Caki2 (cell line): ENCODE data around the gene SIPA1. TPM values are rescaled to one million over a fixed set of nuclear protein-coding genes. Genes with fewer than 3 reads are reported as not detected.

Source experiments
- DNase-seq: peaks from one replicate; pipeline ENCODE4 v3.0.0-alpha.2; 2015; ENCODE audit warnings: low read depth
- in situ Hi-C: cut with HindIII; loops from 2 replicates; pipeline ENCODE4 v1.10.0; 2016; ENCODE audit warnings: low sequenced_read_pairs, low pct_unique_long_range_greater_than_20kb, mixed read lengths
- total RNA-seq: library from RNA; depleted of rRNA; stranded (reverse); fragments of >200 nt; shearing (Covaris generic); gene quantifications from 2 replicates; pipeline ENCODE4 v1.2.3, GENCODE V29; 2014; ENCODE audit warnings: low replicate concordance; rRNA removed

SIPA1 gene, protein sequence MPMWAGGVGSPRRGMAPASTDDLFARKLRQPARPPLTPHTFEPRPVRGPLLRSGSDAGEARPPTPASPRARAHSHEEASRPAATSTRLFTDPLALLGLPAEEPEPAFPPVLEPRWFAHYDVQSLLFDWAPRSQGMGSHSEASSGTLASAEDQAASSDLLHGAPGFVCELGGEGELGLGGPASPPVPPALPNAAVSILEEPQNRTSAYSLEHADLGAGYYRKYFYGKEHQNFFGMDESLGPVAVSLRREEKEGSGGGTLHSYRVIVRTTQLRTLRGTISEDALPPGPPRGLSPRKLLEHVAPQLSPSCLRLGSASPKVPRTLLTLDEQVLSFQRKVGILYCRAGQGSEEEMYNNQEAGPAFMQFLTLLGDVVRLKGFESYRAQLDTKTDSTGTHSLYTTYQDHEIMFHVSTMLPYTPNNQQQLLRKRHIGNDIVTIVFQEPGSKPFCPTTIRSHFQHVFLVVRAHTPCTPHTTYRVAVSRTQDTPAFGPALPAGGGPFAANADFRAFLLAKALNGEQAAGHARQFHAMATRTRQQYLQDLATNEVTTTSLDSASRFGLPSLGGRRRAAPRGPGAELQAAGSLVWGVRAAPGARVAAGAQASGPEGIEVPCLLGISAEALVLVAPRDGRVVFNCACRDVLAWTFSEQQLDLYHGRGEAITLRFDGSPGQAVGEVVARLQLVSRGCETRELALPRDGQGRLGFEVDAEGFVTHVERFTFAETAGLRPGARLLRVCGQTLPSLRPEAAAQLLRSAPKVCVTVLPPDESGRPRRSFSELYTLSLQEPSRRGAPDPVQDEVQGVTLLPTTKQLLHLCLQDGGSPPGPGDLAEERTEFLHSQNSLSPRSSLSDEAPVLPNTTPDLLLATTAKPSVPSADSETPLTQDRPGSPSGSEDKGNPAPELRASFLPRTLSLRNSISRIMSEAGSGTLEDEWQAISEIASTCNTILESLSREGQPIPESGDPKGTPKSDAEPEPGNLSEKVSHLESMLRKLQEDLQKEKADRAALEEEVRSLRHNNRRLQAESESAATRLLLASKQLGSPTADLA
- total RNA-seq: 12.2 and 34.4 TPM in 2 replicates

DNA sequence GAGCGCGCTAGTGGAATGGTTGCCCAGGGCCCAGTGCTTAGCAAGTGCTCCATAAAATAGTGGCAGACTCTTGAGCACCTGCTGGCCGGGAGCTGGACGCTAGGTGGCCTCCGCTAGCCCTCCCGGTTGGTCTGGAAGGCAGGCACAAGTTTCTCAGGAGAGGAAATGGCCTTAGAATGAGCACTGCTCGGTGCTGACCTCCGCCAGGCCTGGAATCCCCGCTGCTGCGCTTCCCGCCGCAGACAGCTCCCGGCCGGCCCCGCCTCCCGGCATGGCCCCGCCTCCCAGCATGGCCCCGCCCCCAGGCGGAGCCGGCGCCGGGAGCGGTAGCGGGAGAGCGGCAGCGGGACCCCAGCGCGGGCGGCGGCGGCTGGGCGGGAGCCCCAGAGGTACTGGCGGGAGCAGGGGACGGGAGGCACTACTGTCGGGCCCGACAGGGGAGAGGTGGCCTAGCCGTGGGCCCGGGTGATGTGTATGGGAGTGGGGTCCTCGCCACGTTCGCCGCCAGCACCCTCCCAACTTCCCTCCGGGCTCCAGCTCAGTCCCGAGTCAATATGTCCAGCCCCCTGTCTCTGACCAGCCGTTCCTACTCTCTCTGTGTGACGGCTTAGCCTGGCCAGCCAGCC, at the start of gene SIPA1:
SIPA1 (plus strand) TSS at position 308 of the 626 bp plus-strand sequence. CDS start 2,821 bp downstream, outside the sequence.
- in situ Hi-C loops: no loop called here
- DNase-seq: peak; percentile 70

DNA sequence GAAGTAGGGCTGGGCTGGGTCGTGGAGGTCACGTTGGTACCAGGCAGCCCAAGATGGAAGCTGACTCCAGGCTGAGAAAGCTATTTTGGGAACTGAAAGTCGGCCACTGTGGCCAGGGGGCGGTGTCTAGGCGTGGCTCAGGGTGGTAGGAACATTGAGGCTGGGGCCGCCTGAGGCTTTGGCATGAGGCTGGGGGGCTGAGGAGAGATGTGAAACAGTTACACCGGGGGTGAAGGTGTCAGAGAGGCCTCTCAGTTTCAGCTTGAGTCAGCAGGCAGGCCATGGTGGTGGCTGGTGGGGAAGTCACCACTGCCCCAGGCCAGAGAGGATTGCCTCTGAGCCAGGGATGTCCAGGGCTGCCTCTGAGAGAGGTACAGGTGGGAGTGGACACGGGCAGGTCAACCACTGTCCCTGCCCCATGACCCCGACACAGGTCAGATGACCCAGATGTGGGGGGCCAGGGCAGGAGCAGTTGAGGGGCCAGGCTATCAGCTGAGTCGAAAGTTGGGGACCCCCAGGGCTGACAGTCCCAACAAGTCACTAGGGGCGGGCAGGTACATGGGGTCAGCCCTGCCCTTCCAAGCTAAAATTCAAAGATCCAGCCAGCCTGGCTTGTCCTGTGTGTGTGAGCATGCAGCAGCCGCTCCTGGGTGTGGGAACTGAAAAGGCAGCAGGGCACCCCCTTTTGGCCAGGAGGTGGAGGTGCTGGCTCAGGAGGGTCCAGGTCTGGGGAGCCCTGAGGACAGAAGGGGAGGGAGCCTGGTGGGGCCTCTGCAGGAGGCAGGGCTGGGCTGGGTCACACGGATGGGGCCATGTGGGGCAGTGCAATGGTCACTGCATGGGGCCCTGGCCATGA, 49.5 kb upstream of the SIPA1 start:
- DNase-seq: no peak
- in situ Hi-C loops: no loop called here

DNA sequence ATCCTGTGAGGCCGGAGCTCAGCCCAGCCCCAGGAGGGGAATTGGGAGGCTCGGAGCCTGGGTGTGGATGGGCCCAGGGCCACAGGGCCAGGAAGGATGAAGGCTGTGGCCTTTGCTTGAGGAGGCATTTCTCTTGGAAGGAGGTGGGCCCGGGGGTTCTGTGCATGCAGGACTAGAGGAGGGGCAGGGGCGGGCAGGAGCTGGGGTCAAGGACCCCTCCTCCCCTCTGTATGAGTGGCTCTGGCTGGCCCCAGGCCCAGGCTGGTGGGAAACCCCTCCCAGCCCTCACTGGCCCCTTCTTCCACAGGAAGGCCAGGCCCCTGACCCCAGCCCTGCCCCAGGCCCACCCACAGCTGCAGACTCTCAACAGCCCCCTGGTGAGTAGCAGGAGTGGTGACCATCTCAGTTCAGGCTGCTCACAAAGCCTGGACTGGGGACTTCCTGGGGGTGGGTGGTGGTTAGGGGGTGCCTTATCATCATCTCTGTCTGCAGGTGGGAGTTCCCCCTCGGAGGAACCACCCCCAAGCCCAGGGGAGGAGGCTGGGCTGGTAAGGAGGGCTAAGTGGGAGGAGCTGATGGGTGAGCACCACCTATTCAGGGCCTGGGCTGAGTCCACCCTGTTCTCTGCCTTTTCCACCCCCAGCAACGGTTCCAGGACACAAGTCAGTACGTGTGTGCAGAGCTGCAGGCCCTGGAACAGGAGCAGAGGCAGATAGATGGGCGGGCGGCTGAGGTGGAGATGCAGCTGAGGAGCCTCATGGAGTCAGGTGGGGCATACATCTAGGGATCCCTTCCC, 48.3 kb upstream of the SIPA1 start:
- DNase-seq: no peak
- in situ Hi-C loops: no loop called here

DNA sequence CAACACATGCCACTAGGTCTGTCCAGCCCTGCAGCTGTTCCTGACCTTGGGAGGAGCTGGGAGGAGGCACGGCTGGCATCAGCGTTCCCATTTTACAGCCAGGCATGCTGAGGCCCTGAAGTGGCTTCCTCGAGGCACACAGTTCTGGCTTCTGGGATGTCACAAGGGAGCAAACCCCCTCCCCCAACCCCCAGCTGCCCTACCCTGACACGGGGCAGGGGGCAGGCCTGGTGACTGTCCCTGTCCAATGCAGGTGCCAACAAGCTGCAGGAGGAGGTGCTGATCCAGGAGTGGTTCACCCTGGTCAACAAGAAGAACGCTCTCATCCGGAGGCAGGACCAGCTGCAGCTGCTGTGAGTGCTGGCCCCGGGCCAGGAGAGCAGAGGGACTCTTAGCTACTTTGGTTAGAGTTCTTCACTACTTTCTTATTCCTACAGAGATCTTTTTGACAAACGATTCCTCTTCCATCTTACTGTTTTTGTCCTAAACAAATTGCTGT, 47.6 kb upstream of the SIPA1 start:
- in situ Hi-C loops: no loop called here
- no peak for DNase-seq

DNA sequence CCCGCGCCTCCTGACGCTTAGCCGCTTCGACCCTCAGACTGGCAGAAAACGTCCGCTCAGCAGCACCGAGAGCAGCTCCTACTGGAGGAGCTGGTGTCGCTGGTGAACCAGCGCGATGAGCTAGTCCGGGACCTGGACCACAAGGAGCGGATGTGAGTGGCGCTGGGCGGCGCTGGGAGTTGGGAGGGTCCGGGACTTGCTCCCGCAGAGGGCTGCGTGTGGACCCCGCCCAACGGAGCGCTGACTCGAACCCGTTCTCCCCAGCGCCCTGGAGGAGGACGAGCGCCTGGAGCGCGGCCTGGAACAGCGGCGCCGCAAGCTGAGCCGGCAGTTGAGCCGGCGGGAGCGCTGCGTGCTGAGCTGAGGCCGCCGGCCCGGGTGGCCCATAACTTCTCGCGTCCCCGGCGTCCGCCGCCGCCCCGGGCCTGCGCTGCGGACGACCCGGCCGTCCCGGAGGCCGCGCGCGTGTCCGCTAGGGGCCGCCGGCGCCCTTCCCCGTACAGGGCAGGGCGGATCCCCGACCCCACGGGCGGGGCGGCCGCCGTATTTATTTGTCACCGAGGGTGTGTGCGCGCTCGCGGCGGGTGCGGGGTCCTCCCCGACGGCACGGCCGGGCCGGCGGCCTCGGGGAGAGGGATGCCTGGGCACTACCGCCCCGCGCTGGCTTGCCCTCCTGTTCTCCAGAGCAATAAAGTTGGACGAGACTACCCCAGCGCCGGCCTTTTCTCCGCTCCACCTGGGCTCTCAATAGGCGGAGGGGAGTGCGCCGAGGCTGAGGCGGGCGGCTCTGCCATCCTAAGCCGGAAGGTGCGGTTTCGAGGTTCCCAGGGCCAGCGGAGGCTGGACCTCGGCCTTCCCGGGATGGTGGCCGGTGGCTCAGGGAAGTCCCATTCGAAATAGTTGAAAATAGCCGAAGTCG, 45.7 kb upstream of the SIPA1 start:
- in situ Hi-C loops: no loop called here
- no peak for DNase-seq

DNA sequence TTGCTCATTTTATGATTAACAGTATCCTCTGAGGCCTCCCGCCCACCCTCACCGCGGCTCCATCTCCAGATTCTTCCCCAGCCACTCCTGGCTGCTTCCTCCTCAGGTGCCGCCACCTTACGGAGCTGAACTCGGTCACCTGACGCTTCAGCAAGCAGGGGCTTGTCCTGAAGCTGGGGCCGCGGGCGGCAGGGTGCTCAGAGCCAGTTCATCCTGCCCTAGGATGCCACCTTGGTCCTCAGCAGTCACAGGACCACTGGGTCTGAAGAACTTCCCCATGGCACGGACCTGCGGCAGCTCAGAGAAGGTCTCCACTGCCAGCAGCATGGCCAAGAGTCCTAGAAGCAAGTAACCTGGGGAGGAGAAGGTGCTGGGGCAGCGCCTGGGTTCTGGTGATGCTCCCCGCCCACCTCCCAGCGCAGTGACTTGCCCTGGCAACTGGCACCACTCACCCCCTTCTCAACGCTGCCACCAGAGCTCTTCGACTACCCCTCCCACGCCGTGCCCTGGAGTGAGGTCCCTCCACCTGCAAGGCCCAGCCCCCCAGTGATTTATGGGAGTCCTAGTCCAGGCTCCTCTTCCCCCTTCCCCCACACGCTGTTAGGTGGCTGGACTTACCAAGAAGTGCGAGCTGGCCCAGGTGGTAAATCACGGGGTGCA, 44.9 kb upstream of the SIPA1 start:
- in situ Hi-C loops: no loop called here
- no peak for DNase-seq

DNA sequence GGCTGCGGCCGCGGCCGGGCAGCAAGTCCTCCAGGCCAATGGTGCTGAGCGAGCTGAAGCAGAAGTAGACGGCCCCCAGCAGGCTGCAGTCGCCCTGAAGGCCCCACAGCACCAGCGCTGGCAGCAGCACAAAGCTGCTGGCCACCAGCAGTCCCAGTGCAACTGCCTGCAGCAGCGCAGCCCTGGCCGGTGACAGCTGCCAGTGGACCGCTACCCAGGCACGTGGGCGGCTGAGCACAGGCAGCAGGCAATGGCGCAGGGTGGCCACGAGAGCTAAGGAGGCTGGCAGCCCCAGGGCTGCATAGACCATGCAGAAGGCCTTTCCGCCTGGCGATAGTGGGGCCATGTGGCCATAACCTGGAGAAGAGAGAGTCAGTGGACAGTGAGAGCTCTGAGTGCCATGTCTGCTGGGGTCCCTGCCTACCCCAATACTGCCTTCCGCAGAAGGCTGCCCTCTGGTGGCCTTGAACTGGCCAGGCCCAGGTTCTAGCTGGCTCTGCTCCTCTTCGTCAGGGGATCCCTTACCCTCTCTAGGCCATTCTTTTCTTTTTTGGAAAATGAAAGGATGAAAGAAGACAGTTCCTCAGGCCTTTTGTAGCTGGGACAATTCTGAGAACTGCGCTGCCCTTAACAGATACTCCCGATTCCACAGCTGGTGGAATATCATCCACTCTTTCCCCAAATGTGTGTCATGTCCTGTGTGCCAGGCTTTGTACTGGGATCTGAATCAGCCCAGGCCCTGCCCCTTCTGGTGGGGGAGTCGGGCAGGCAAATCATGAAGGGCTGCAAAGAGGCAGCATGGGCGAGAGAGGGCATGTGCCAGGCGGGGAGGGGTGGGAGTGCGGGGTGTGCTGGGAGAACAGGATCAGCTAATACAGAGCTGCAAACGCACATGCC, 44.1 kb upstream of the SIPA1 start:
- in situ Hi-C loops: no loop called here
- no peak for DNase-seq

DNA sequence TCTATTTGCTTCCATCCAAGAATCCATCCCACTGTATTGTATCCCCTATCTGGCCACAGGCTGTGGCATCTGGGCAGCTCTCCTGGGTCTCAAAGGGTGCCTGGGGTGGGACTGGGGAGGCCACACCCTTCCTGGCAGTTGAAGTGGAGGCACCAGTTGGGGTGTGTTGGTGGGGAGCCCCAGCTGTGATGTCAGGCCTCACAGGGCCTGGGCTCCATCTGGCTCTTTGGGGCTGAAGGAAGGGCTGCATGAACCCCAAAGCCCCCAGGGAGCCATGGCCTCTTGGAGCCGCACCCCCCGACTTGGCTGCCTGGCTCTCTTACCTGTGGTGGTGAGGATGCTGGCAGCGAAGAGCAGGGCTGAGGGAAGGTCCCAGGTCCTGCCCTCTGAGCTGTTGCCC, 42.8 kb upstream of the SIPA1 start:
- in situ Hi-C loops: no loop called here
- no peak for DNase-seq

DNA sequence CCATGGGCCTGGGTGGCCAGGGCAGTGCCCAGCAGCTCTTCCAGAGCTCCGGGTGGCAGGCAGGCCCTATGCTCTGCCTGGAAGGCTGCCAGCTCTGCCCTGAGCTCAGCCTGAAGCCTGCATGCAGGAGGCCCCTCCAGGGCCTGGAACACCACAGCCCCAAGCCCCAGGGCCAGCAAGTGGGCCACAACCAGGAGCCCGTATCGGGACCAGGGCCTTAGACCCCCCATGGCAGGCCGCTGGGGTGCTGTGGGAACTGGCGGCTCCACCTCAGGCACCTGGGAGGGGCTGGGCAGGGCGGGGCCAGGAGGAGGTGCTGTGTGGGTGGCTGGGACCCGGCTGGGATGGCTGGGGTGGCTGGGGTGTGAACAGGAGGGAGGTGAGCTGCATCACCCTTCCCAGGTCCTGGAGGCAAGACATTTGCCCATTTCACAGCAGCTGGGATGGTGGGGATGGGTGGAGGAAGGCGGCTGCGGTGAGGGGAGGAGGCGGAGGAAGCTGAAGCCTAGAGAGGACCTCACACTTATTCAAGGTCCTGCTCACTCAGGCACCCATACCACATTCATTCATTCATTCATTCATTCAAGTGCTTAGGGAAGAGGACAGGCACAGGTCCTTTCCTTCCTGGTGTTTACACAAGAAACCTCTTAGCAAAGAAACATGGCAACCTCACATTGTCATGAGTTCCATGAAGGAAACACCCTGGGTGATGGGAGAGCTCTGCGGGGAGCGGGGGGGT, 42.2 kb upstream of the SIPA1 start, which contains the start of gene KCNK7:
KCNK7 (minus strand) TSS at position 258 of the 739 bp plus-strand sequence; CDS start at position 230, 28 bp downstream.
- in situ Hi-C loops: no loop called here
- no peak for DNase-seq

DNA sequence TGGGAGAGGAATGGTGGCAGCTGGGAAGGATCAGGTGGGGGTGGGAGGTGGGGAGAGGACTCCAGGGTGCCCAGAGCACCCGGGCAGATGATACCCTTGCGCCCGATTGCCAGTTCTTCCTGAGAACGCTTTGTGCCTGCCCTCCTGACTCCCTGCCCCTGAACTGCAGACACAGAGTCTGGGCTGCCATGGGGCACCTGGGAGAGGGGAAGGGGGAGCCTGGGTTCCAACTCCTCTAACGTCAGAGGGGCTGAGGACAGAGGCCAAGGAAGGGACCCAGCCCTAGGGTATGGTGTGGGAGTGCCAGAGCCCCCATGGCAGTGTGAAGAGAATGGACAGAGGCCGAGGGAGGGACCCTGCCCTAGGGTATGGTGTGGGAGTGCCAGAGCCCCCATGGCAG, 41.4 kb upstream of the SIPA1 start:
- DNase-seq: no peak
- in situ Hi-C loops: no loop called here

DNA sequence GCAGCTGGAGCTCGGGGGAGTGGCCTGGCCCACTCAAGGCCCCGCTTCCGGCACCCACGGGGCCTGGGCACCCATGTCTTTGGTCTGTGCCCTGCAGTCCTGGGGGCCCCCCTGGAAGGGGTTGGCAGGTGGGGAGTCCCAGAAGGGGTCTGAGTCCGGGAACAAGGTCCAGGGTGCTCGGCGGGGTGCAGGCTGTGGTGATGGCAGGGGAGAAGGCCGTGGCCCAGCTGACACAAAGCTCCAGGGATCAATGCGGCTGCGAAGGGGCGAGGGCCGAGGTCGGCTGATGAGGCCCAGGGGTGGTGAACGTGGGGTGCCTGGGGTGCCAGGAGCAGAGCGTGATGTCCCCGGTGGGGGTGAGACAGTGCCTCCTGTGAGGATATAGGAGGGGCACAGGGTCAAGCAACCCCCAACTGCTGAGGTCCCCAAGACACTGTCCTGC, 39.6 kb upstream of the SIPA1 start:
- DNase-seq: no peak
- in situ Hi-C loops: no loop called here

DNA sequence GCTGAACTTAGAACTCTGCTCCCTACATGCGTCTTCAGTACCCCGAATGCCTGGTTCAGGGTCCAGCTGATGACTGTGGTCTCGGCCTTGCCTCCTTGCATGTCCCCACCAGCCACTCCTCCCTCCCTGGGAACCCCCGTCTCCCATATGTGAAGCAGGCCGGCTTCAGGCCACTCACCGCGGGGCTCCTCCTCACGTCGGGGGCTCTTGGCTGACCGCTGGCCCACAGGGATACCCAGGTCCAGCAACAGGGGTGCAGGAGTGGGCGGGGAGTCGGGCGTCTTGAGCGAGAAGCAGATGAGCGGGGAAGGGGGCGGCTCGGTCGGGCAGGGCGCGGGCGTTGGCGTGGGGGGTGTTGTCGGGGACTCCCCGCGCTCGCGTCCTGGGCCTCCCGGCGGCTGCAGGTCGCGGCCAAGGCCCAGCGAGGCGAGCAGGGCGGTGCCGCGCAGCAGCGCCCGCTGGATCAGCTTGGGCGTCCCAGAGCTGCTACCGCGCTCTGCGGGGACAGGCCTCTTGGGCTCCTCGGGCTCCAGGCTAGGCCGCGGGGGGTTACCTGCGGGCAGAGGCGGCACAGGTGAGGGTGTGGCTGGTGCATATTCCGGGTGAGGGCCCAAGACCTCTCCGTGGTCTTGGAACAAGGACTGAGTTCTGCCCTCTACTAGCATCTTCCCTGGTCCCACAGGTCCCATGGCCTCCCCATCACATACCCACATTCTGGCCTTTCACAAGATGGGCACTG, 38.5 kb upstream of the SIPA1 start:
- DNase-seq: no peak
- in situ Hi-C loops: no loop called here

DNA sequence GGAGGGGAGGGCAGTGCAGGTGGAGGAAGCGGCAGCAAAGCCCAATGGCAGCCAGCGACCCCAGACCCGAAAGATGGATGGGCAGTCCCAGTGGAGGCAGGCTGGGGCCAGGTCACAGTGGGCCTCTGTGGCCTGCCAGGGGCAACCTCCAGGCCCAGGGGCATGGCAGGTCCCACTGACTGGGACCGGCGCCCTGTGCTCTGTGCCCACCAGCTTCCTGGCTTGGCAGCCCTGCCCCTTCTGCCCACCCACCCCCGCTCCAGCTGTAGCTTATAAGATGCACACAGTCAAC, 38.0 kb upstream of the SIPA1 start:
- no peak for DNase-seq
- in situ Hi-C loops: no loop called here
